ENCODE results near the gene LDB2.

The LDB2 gene

GRCh38 chr4:16521156-16521915 is 377.1 kb downstream of the LDB2 start:
- Mint-ChIP-seq H3K4me1 (no peaks in the 10 kb centered on the region), H3K27me3 (ENCODE audit: low read depth, poor library complexity) (no peaks in the 10 kb centered on the region), H3K4me3 (no peak overlapping the region), H3K27ac (no peak overlapping the region), H3K36me3 (ENCODE audit: low read depth) (no peaks in the 10 kb centered on the region), H3K9me3 (no peaks in the 10 kb centered on the region)
- no peak for DNase-seq
- TF ChIP-seq CTCF (IDR thresholded peaks at IDR 0.05) = no peak

GRCh38 chr4:16516796-16517439 is 381.5 kb downstream of the LDB2 start:
- TF ChIP-seq CTCF (IDR thresholded peaks at IDR 0.05) = no peak
- Mint-ChIP-seq H3K36me3 (ENCODE audit: low read depth) (peaks cover under 1% of the 10 kb centered on the region), H3K27ac (peak overlapping the region; percentile 26), H3K4me3 (no peak overlapping the region), H3K4me1 (peaks cover 5% of the 10 kb centered on the region), H3K27me3 (ENCODE audit: low read depth, poor library complexity) (no peaks in the 10 kb centered on the region), H3K9me3 (no peaks in the 10 kb centered on the region)
- DNase-seq = no peak

GRCh38 chr4:16513876-16514275 is 384.6 kb downstream of the LDB2 start:
- DNase-seq = no peak
- H3K4me1 Mint-ChIP-seq = peaks cover 5% of the 10 kb centered on the region
- H3K36me3 Mint-ChIP-seq (ENCODE audit: low read depth) = peaks cover 20% of the 10 kb centered on the region
- no peak overlapping the region for H3K4me3 Mint-ChIP-seq
- H3K27ac Mint-ChIP-seq = no peak overlapping the region
- H3K9me3 Mint-ChIP-seq = peaks cover 16% of the 10 kb centered on the region
- TF ChIP-seq CTCF (IDR thresholded peaks at IDR 0.05) = no peak
- no peaks in the 10 kb centered on the region for H3K27me3 Mint-ChIP-seq (ENCODE audit: low read depth, poor library complexity)

- H3K4me3 Mint-ChIP-seq = no peak overlapping the region
- no peak overlapping the region for H3K27ac Mint-ChIP-seq
- H3K4me1 Mint-ChIP-seq = peaks cover 5% of the 10 kb centered on the region
- peaks cover 36% of the 10 kb centered on the region for H3K36me3 Mint-ChIP-seq (ENCODE audit: low read depth)
- H3K9me3 Mint-ChIP-seq = peaks cover 20% of the 10 kb centered on the region
- no peak for DNase-seq
- no peaks in the 10 kb centered on the region for H3K27me3 Mint-ChIP-seq (ENCODE audit: low read depth, poor library complexity)
- peak; percentile 25 for TF ChIP-seq CTCF (IDR thresholded peaks at IDR 0.05)
Observed at GRCh38 chr4:16508968-16509367, 389.5 kb downstream of the LDB2 start.

- TF ChIP-seq CTCF (IDR thresholded peaks at IDR 0.05) = peak; percentile 36
- no peaks in the 10 kb centered on the region for H3K27me3 Mint-ChIP-seq (ENCODE audit: low read depth, poor library complexity)
- peaks cover 28% of the 10 kb centered on the region for H3K9me3 Mint-ChIP-seq
- DNase-seq = peak; percentile 13
- no peak overlapping the region for H3K4me3 Mint-ChIP-seq
- no peaks in the 10 kb centered on the region for H3K4me1 Mint-ChIP-seq
- H3K27ac Mint-ChIP-seq = no peak overlapping the region
- peaks cover 57% of the 10 kb centered on the region for H3K36me3 Mint-ChIP-seq (ENCODE audit: low read depth)
Observed at GRCh38 chr4:16505726-16506125, 392.7 kb downstream of the LDB2 start.

All from nephron progenitor cell (in vitro differentiated cells).